Measurements from ENCODE around the gene ARMH3.

GRCh38 chr10:101845893-101846292 is 210.1 kb downstream of the ARMH3 start:
- TF ChIP-seq YY1 (IDR thresholded peaks at IDR 0.05; ENCODE audit: insufficient read depth, insufficient read length): no peak
- no peak for TF ChIP-seq ZNF274 (IDR thresholded peaks at IDR 0.05; ENCODE audit: low read depth, low read length)
- no peak for TF ChIP-seq SUZ12 (IDR thresholded peaks at IDR 0.05; ENCODE audit: extremely low read depth, insufficient read depth, insufficient read length)
